Frontal cortex (tissue), 4 donors: Measurements from ENCODE around the gene ZDHHC14. TPM values are rescaled to one million over a fixed set of nuclear protein-coding genes. Genes with fewer than 3 reads are reported as not detected.

Experiments used
- DNase-seq, 2 donors: peaks; one replicate each; pipeline ENCODE4 v3.0.0; 2012; ENCODE audit warnings: low spot score in 2 of 2
- FAIRE-seq: peaks from 2 replicates; lab custom pipeline; 2012; peaks lifted over from hg19 to GRCh38; lab: Jason Lieb, UNC
- total RNA-seq: library from RNA; depleted of rRNA; stranded (reverse); fragments of >200 nt; gene quantifications from one replicate; pipeline ENCODE4 v1.2.3, GENCODE V29; 2014
- donor health status: control.
- donor health status: control.
- donor health status: control.

The ZDHHC14 gene
- total RNA-seq, 1 donor from 2014 or later = 9.0 TPM

GRCh38 chr6:157603971-157604370 lies 223.0 kb downstream of the ZDHHC14 start:
- DNase-seq (no peak), FAIRE-seq (no peak)

GRCh38 chr6:157604816-157605215 lies 223.8 kb downstream of the ZDHHC14 start:
- FAIRE-seq (no peak), DNase-seq (no peak)

GRCh38 chr6:157605484-157605883 lies 224.5 kb downstream of the ZDHHC14 start:
- no peak for FAIRE-seq
- no peak for DNase-seq

GRCh38 chr6:157606516-157606915 lies 225.5 kb downstream of the ZDHHC14 start:
- FAIRE-seq = no peak
- no peak for DNase-seq

GRCh38 chr6:157607317-157608109 lies 226.5 kb downstream of the ZDHHC14 start:
- DNase-seq (no peak), FAIRE-seq (no peak)

GRCh38 chr6:157608221-157609075 lies 227.5 kb downstream of the ZDHHC14 start:
- no peak for FAIRE-seq
- no peak for DNase-seq

GRCh38 chr6:157609117-157609516 lies 228.1 kb downstream of the ZDHHC14 start:
- DNase-seq = no peak
- FAIRE-seq = no peak

- FAIRE-seq = no peak
Observed at GRCh38 chr6:157609556-157609955, 228.6 kb downstream of the ZDHHC14 start.

GRCh38 chr6:157610451-157610999 lies 229.5 kb downstream of the ZDHHC14 start:
- FAIRE-seq = no peak
- DNase-seq = no peak

More at GRCh38 chr6:157609556-157609955, 228.6 kb downstream of the ZDHHC14 start:
- no peak for DNase-seq

- FAIRE-seq (no peak), DNase-seq (no peak)
Observed at GRCh38 chr6:157611406-157611805, 230.4 kb downstream of the ZDHHC14 start.

GRCh38 chr6:157613011-157613522 lies 232.1 kb downstream of the ZDHHC14 start:
- DNase-seq = no peak
- no peak for FAIRE-seq

GRCh38 chr6:157614026-157614568 lies 233.1 kb downstream of the ZDHHC14 start:
- no peak for FAIRE-seq
- DNase-seq = no peak

- DNase-seq (no peak), FAIRE-seq (no peak)
Observed at GRCh38 chr6:157615420-157615769, 234.4 kb downstream of the ZDHHC14 start.

GRCh38 chr6:157615951-157616350 lies 235.0 kb downstream of the ZDHHC14 start:
- FAIRE-seq = no peak
- no peak for DNase-seq

GRCh38 chr6:157620944-157621343 lies 240.0 kb downstream of the ZDHHC14 start:
- FAIRE-seq (no peak), DNase-seq (no peak)

- FAIRE-seq (no peak), DNase-seq (no peak)
Observed at GRCh38 chr6:157621406-157621805, 240.4 kb downstream of the ZDHHC14 start.

- FAIRE-seq (no peak), DNase-seq (no peak)
Observed at GRCh38 chr6:157622427-157622826, 241.4 kb downstream of the ZDHHC14 start.

GRCh38 chr6:157625111-157625510 lies 244.1 kb downstream of the ZDHHC14 start:
- DNase-seq = no peak
- FAIRE-seq = no peak

- FAIRE-seq = no peak
- DNase-seq = no peak
Observed at GRCh38 chr6:157625764-157626163, 244.8 kb downstream of the ZDHHC14 start.
